HEK293T (cell line): Measurements from ENCODE around the gene PKD1L1.

Experiments used
- ARNT ChIP-seq: fragments of 450-650 bp; IDR thresholded peaks from 2 replicates; pipeline ENCODE4 v1.6.1; 2017; ENCODE audit warnings: mild to moderate bottlenecking
- BHLHE40 ChIP-seq: fragments of 450-650 bp; IDR thresholded peaks from 2 replicates; pipeline ENCODE4 v1.6.1; 2016; ENCODE audit warnings: mild to moderate bottlenecking, moderate library complexity, borderline replicate concordance
- CTBP1 ChIP-seq: fragments of 450-650 bp; IDR thresholded peaks from 2 replicates; pipeline ENCODE4 v1.6.1; 2016; ENCODE audit warnings: borderline replicate concordance
- FOXA1 ChIP-seq: fragments of 450-650 bp; IDR thresholded peaks from 2 replicates; pipeline ENCODE4 v1.6.1; 2016; ENCODE audit warnings: mild to moderate bottlenecking
- FOXK2 ChIP-seq: fragments of 450-650 bp; IDR thresholded peaks from 2 replicates; pipeline ENCODE4 v1.6.1; 2016; ENCODE audit warnings: mild to moderate bottlenecking
- FOXM1 ChIP-seq: fragments of 450-650 bp; IDR thresholded peaks from 2 replicates; pipeline ENCODE4 v1.6.1; 2017; ENCODE audit warnings: mild to moderate bottlenecking, borderline replicate concordance
- L3MBTL2 ChIP-seq: fragments of 450-650 bp; conservative IDR thresholded peaks from 2 replicates; pipeline ENCODE4 v1.6.1; 2016; ENCODE audit warnings: mild to moderate bottlenecking
- LEF1 ChIP-seq: fragments of 450-650 bp; IDR thresholded peaks from 2 replicates; pipeline ENCODE4 v1.6.1; 2017; ENCODE audit warnings: mild to moderate bottlenecking, borderline replicate concordance
- NFRKB ChIP-seq: fragments of 450-650 bp; IDR thresholded peaks from 2 replicates; pipeline ENCODE4 v1.6.1; 2016; ENCODE audit warnings: mild to moderate bottlenecking, moderate library complexity
- SP1 ChIP-seq: fragments of 450-650 bp; IDR thresholded peaks from 2 replicates; pipeline ENCODE4 v1.6.1; 2017
- SUZ12 ChIP-seq: fragments of 450-650 bp; IDR thresholded peaks from 2 replicates; pipeline ENCODE4 v1.6.1; 2016; ENCODE audit warnings: mild to moderate bottlenecking
- TARDBP ChIP-seq: fragments of 450-650 bp; IDR thresholded peaks from 2 replicates; pipeline ENCODE4 v1.6.1; 2016
- ZNF384 ChIP-seq: fragments of 450-650 bp; IDR thresholded peaks from 2 replicates; pipeline ENCODE4 v1.6.1; 2016
- TF ChIP-seq, protein P1 (sequence below): fragments of 450-650 bp; IDR thresholded peaks from 2 replicates; pipeline ENCODE4 v1.6.1; 2016

- no peak for TF ChIP-seq FOXA1
- TF ChIP-seq L3MBTL2: no peak
- no peak for TF ChIP-seq NFRKB
- TF ChIP-seq, protein P1, sequence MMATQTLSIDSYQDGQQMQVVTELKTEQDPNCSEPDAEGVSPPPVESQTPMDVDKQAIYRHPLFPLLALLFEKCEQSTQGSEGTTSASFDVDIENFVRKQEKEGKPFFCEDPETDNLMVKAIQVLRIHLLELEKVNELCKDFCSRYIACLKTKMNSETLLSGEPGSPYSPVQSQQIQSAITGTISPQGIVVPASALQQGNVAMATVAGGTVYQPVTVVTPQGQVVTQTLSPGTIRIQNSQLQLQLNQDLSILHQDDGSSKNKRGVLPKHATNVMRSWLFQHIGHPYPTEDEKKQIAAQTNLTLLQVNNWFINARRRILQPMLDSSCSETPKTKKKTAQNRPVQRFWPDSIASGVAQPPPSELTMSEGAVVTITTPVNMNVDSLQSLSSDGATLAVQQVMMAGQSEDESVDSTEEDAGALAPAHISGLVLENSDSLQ: no peak
- TF ChIP-seq LEF1: no peak
- no peak for TF ChIP-seq FOXM1
- TF ChIP-seq BHLHE40: no peak
- no peak for TF ChIP-seq FOXK2
- no peak for TF ChIP-seq SP1
- no peak for TF ChIP-seq SUZ12
- TF ChIP-seq CTBP1: no peak
- TF ChIP-seq ARNT: no peak
- TF ChIP-seq TARDBP: no peak
- no peak for TF ChIP-seq ZNF384
Observed at GRCh38 chr7:47817917-47818316, 130.3 kb downstream of the PKD1L1 start.
